HG02885 (cell line): ENCODE data around the gene MSL1.

Experiments
- ATAC-seq: cut with Tn5 transposase; IDR thresholded peaks from one replicate; pipeline ENCODE4 v1.9.1; 2021; ENCODE audit warnings: mild to moderate bottlenecking; ENCODE audit not compliant: unreplicated experiment, poor library complexity

Gene MSL1

GRCh38 chr17:40121181-40122135, at the start of gene MSL1:
TSS of gene MSL1 (plus strand) at chr17:40121971. CDS start at chr17:40122613, 642 bp downstream.
- ATAC-seq = peak; percentile 61

GRCh38 chr17:40072040-40072734, 49.6 kb upstream of the MSL1 start:
- no peak for ATAC-seq

- ATAC-seq = no peak
Measured at GRCh38 chr17:40072735-40073346, 48.9 kb upstream of the MSL1 start.

- no peak for ATAC-seq
Measured at GRCh38 chr17:40073454-40074174, 48.2 kb upstream of the MSL1 start.

- no peak for ATAC-seq
Measured at GRCh38 chr17:40074175-40074512, 47.6 kb upstream of the MSL1 start.

- no peak for ATAC-seq
Measured at GRCh38 chr17:40074871-40075200, 46.9 kb upstream of the MSL1 start.

GRCh38 chr17:40075201-40075941, 46.4 kb upstream of the MSL1 start:
- peak; percentile 44 for ATAC-seq

- ATAC-seq = no peak
Measured at GRCh38 chr17:40075942-40076498, 45.8 kb upstream of the MSL1 start.

- no peak for ATAC-seq
Measured at GRCh38 chr17:40076591-40076990, 45.2 kb upstream of the MSL1 start.

GRCh38 chr17:40079545-40079944, 42.2 kb upstream of the MSL1 start:
- ATAC-seq = no peak

GRCh38 chr17:40084477-40084876, 37.3 kb upstream of the MSL1 start:
- ATAC-seq = no peak

- ATAC-seq = no peak
Measured at GRCh38 chr17:40086150-40087044, 35.4 kb upstream of the MSL1 start.

- ATAC-seq = no peak
Measured at GRCh38 chr17:40087049-40087794, 34.5 kb upstream of the MSL1 start.

GRCh38 chr17:40087903-40088718, 33.7 kb upstream of the MSL1 start:
- no peak for ATAC-seq

- no peak for ATAC-seq
Measured at GRCh38 chr17:40089077-40089895, 32.5 kb upstream of the MSL1 start.
